Fibroblast of skin of left biceps (primary cell): ENCODE measurements around the gene NGF.

Experiments
- DNase-seq, 2 experiments: peaks; one replicate each; pipeline ENCODE4 v3.0.0-alpha.2; 2013; ENCODE audit warnings: low read depth in 2 of 2

Gene NGF

DNA sequence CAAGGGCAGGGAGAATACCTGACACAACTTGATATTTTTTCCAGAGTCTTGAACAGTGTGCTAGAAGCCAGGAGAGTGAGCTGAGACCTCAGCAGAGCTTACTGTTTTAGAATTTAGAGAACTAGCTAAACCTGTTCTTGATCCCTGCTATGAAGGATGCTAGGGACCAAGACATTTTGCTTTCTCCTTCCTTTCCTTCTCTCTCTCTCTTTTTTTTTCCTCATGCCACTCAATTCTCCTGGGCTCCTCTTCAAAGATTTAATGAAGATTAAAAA is 99.0 kb downstream of the NGF start:
- no peak for DNase-seq

GRCh38 chr1:115238336-115239147 is 99.5 kb downstream of the NGF start:
- no peak for DNase-seq

- DNase-seq, result no peak
These were observed 100.5 kb downstream of the NGF start for GRCh38 chr1:115237507-115237906.

GRCh38 chr1:115237023-115237422 is 101.0 kb downstream of the NGF start:
- DNase-seq, result no peak
